ENCODE results near the gene EMID1. TPM values are rescaled to one million over a fixed set of nuclear protein-coding genes. Genes with fewer than 3 reads are reported as not detected.

Gene EMID1
- total RNA-seq, 1 experiment from 2014 or later = 9.6 TPM

- H3K36me3 ChIP-seq (ENCODE audit: control insufficient read depth in 1 of 2, insufficient read depth in 2 of 2, low read length in 2 of 2) = no peaks in the 10 kb centered on the region
- RAD21 ChIA-PET (ENCODE audit: low non-redundant PET in 1 of 2, low total read pairs in 2 of 2, uncharacterized antibody in 2 of 2, unreplicated experiment in 2 of 2) = no interaction called here
- DNase-seq (ENCODE audit: low read depth, low spot score) (no peak), ATAC-seq (no peak)
- H3K9me2 ChIP-seq (ENCODE audit: insufficient read depth) = no peaks in the 10 kb centered on the region
- no peaks in the 10 kb centered on the region for H3K27me3 ChIP-seq (ENCODE audit: insufficient read depth, low read length)
- POLR2A ChIA-PET = no interaction called here
- CTCF ChIA-PET = interaction anchor here (1.3 kb wide), 1 partner anchor 12 kb away, joined by 3 read pairs; no protein-coding TSS in a partner anchor
- no peaks in the 10 kb centered on the region; a peak in 1 of 4 replicates for H3K4me1 ChIP-seq (ENCODE audit: control insufficient read depth in 1 of 2, insufficient read depth in 2 of 2, low read length in 2 of 2)
- no peak overlapping the region for H3K4me2 ChIP-seq (ENCODE audit: low read length)
- H3K9me3 ChIP-seq (ENCODE audit: control insufficient read depth in 1 of 2, insufficient read depth in 1 of 2, low read depth in 1 of 2, low read length in 2 of 2) = no peaks in the 10 kb centered on the region
- H2AFZ ChIP-seq (ENCODE audit: low read depth, low read length, poor library complexity, severe bottlenecking) = no peak overlapping the region
- BruUV-seq (replicated peaks) = no TSS peak
- no peak for TF ChIP-seq CBX3 (IDR thresholded peaks at IDR 0.05; ENCODE audit: low read depth)
- TF ChIP-seq SP1 (IDR thresholded peaks at IDR 0.05; ENCODE audit: low read depth) = no peak
- no peak for TF ChIP-seq SIN3A (IDR thresholded peaks at IDR 0.05; ENCODE audit: low read depth)
- no peak for TF ChIP-seq ZBTB33 (IDR thresholded peaks at IDR 0.05; ENCODE audit: extremely low read depth, insufficient replicate concordance, low read length)
- no peak for TF ChIP-seq CTCF (IDR thresholded peaks at IDR 0.05 in 2 of 3, conservative IDR thresholded peaks at IDR 0.05 in 1 of 3; ENCODE audit: borderline replicate concordance in 1 of 3, insufficient read depth in 1 of 3, low read depth in 2 of 3, low read length in 2 of 3)
- TF ChIP-seq ZNF274 (IDR thresholded peaks at IDR 0.05; ENCODE audit: low read depth, low read length) = no peak
- TF ChIP-seq FOSL1 (IDR thresholded peaks at IDR 0.05; ENCODE audit: low read depth) = no peak
- TF ChIP-seq JUND (IDR thresholded peaks at IDR 0.05) = no peak
- H3K27ac ChIP-seq (ENCODE audit: low read depth, low read length) = no peak overlapping the region
- intact Hi-C loops (cut with micrococcal nuclease) = no loop called here
- no peaks in the 10 kb centered on the region for H4K20me1 ChIP-seq (ENCODE audit: insufficient read depth)
- H3K9ac ChIP-seq (ENCODE audit: low read length) = no peak overlapping the region
- H3K79me2 ChIP-seq (ENCODE audit: insufficient read depth, low read length) = no peaks in the 10 kb centered on the region
- H3K4me3 ChIP-seq (replicated peaks in 1 of 2; ENCODE audit: low read depth in 1 of 2, low read length in 2 of 2) = no peak overlapping the region
These were observed 52.1 kb downstream of the EMID1 start for GRCh38 chr22:29257751-29258181.
